Chondrocyte (in vitro differentiated cells): Measurements from ENCODE around the gene GPR155. TPM values are rescaled to one million over a fixed set of nuclear protein-coding genes. Genes with fewer than 3 reads are reported as not detected.
"Not testable (repeated sequence)": the region's sequence is repeated elsewhere in the genome, so short reads cannot be mapped to it uniquely, and the experiment has no call there.

ENCODE experiments used
- DNase-seq: peaks from one replicate; pipeline ENCODE4 v3.0.0; 2021; ENCODE audit warnings: mixed read lengths, low spot score
- H3K27ac Mint-ChIP-seq: one replicate; pipeline ENCODE4 v1.8.0; 2021; ENCODE audit warnings: mild to moderate bottlenecking, moderate library complexity, mixed read lengths; ENCODE audit not compliant: unreplicated experiment
- H3K27me3 Mint-ChIP-seq: 2 replicates; pipeline ENCODE4 v1.8.0; 2021; ENCODE audit warnings: low read depth, mixed read lengths
- H3K36me3 Mint-ChIP-seq: 2 replicates; pipeline ENCODE4 v1.8.0; 2021; ENCODE audit warnings: low read depth, mixed read lengths
- H3K4me1 Mint-ChIP-seq: 2 replicates; pipeline ENCODE4 v1.8.0; 2021; ENCODE audit warnings: low read depth, mild to moderate bottlenecking, mixed read lengths
- H3K4me3 Mint-ChIP-seq: one replicate; pipeline ENCODE4 v1.8.0; 2021; ENCODE audit warnings: mild to moderate bottlenecking, moderate library complexity, mixed read lengths; ENCODE audit not compliant: unreplicated experiment
- H3K9me3 Mint-ChIP-seq: 2 replicates; pipeline ENCODE4 v1.8.0; 2021; ENCODE audit warnings: low read depth, mixed read lengths
- CTCF ChIP-seq: fragments of 200-600 bp; sonication (generic); IDR thresholded peaks from 2 replicates; pipeline ENCODE4 v1.5.0; 2021; ENCODE audit warnings: antibody characterized with exemption, mild to moderate bottlenecking, moderate library complexity
- total RNA-seq: library from RNA; stranded (reverse); gene quantifications from 3 replicates; pipeline ENCODE4 v1.2.1, GENCODE V29; 2021

The GPR155 gene
- total RNA-seq, 1 donor from 2014 or later: 12.8 TPM

DNA sequence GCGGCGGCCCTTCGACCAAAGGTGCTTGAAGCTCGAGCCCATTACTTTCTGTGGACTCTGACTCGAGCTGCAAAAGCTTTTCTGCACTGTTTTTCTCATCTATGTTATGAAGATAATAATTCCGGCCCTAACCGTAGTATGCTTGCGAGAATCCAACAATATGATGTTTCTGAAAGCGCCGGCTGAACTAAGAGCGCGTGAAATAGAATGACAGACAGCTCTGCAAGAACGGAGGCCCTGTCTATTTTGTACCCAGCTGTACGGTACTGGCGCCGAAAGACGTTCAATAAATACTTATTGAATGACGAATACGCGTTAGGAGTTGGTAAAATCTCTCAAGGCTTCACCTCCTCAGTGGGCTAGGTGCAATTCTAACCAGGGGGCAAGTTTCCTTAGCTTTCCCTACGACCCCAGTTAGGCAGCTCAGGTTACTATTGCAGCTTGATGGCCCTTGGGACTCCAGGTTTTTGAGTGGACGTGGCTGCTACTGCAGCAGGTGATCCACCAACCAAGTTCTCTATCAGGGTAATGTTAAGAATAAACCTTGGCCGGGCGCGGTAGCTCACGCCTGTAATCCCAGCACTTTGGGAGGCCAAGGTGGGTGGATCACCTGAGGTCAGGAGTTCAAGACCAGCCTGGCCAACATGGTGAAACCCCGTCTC lies 90.7 kb downstream of the GPR155 start:
- Mint-ChIP-seq H3K27me3 (no peaks in the 10 kb centered on the region), H3K4me1 (peaks cover 41% of the 10 kb centered on the region), H3K36me3 (peaks cover 12% of the 10 kb centered on the region), H3K27ac (peak overlapping the region; percentile 99), H3K4me3 (peak overlapping the region; percentile 97), H3K9me3 (no peaks in the 10 kb centered on the region)
- no peak for TF ChIP-seq CTCF
- no peak for DNase-seq

DNA sequence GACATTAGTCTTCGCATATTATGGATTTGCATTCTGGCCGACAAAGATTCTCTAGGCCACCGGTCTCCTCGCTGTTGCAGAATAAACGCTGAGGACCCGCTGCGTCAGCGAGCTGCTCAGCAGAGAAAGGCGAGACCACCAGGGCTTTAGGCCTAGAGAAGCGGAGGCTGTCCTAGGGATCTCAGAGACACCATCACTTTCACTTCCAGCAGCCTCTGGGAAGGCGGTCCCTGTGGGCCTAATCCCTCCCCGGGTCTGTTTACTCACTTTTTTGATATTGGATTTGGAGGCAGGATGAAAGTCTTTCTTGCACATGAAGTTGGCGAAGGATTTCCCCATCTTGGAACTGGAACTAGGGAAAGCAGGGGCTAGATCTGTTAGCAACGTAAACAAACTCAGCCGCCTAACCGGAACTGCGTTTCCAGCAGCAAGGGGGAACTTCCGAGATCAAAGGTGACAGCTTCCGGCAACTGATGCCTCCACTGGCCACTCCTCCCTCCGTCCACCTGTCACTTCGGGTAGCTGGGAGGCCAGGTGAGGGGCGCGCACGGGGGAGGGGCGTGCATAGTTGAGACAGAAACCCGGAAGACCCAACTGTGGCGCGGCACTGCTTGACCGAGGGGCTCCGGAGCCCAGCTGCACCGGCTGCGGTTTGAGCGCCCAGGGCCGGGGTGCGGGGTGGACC lies 91.4 kb downstream of the GPR155 start, which contains the start of gene SCRN3:
SCRN3 (plus strand) TSS at position 447 of the 685 bp plus-strand sequence. CDS start 2,554 bp downstream, outside the sequence.
- DNase-seq: no peak
- H3K36me3 Mint-ChIP-seq: peaks cover 10% of the 10 kb centered on the region
- peaks cover 41% of the 10 kb centered on the region for H3K4me1 Mint-ChIP-seq
- peak; percentile 7 for TF ChIP-seq CTCF
- no peaks in the 10 kb centered on the region for H3K9me3 Mint-ChIP-seq
- H3K4me3 Mint-ChIP-seq: peak within 1 kb of the TSS; percentile 97
- H3K27ac Mint-ChIP-seq: peak within 1 kb of the TSS; percentile 99
- H3K27me3 Mint-ChIP-seq: no peaks in the 10 kb centered on the region

DNA sequence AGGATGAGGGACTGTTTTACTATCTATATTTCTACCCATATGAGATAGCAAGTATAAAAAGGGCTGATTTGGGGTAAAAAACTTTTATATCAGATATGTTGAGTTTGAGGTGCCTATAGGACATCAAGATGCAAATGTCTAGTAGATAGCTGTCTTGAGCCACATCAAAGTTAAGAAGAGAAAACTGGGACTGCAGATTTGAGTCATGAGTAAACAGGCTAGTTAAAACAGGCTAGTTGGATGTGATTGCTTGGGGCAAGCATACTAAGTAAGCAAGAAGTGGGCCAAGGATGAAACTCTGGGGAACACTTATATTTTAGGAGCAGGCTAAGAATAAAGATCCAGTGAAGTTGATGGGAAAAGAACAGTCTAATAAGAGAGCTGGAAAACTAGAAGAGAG lies 94.1 kb downstream of the GPR155 start:
- H3K36me3 Mint-ChIP-seq: peaks cover 9% of the 10 kb centered on the region
- no peak overlapping the region for H3K27ac Mint-ChIP-seq
- no peak for DNase-seq
- no peaks in the 10 kb centered on the region for H3K9me3 Mint-ChIP-seq
- peaks cover 41% of the 10 kb centered on the region for H3K4me1 Mint-ChIP-seq
- no peak for TF ChIP-seq CTCF
- no peaks in the 10 kb centered on the region for H3K27me3 Mint-ChIP-seq
- H3K4me3 Mint-ChIP-seq: no peak overlapping the region

DNA sequence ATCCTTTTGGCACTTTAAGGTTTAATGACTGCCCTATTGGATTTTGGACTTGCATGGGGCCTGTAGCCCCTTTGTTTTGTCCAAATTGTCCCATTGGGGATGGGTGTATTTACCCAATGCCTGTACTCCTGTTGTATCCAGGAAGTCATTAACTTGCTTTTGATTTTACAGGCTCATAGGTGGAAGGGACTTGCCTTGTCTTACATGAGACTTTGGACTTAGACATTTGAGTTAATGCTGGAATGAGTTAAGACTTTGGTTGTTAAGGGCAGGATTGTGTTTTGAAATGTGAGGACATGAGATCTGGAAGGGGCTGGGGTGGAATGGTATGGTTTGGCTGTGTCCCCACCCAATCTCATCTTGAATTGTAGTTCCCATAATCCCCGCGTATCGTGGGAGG lies 96.5 kb downstream of the GPR155 start:
- not testable (repeated sequence) for DNase-seq, H3K4me3 Mint-ChIP-seq
- H3K36me3 Mint-ChIP-seq: peaks cover 13% of the 10 kb centered on the region

GRCh38 chr2:174389542-174389941 lies 97.3 kb downstream of the GPR155 start:
- Mint-ChIP-seq H3K4me3 (no peak overlapping the region), H3K9me3 (no peaks in the 10 kb centered on the region), H3K4me1 (peaks cover 22% of the 10 kb centered on the region), H3K27ac (no peak overlapping the region), H3K36me3 (peaks cover 15% of the 10 kb centered on the region), H3K27me3 (no peaks in the 10 kb centered on the region)
- DNase-seq: no peak
- no peak for TF ChIP-seq CTCF

More for the DNA sequence above, 96.5 kb downstream of the GPR155 start:
- H3K27me3 Mint-ChIP-seq, H3K27ac Mint-ChIP-seq, H3K9me3 Mint-ChIP-seq: not testable (repeated sequence)
- peaks cover 30% of the 10 kb centered on the region for H3K4me1 Mint-ChIP-seq

GRCh38 chr2:174388706-174389105 lies 98.1 kb downstream of the GPR155 start:
- DNase-seq, H3K27ac Mint-ChIP-seq, H3K4me3 Mint-ChIP-seq, H3K9me3 Mint-ChIP-seq, H3K27me3 Mint-ChIP-seq: not testable (repeated sequence)
- Mint-ChIP-seq H3K36me3 (peaks cover 19% of the 10 kb centered on the region), H3K4me1 (peaks cover 14% of the 10 kb centered on the region)
